C4-2B (cell line): Measurements from ENCODE around the gene NUP98.

Source experiments
- H3K27ac ChIP-seq: fragments of 450-650 bp; 2 replicates; pipeline ENCODE4 v1.5.1; 2017
- ZFX ChIP-seq: fragments of 450-650 bp; IDR thresholded peaks from 2 replicates; pipeline ENCODE4 v1.6.1; 2017
- TF ChIP-seq, protein P1 (sequence below): fragments of 450-650 bp; conservative IDR thresholded peaks from 2 replicates; pipeline ENCODE4 v1.5.1; 2017; ENCODE audit warnings: mild to moderate bottlenecking

The NUP98 gene

DNA sequence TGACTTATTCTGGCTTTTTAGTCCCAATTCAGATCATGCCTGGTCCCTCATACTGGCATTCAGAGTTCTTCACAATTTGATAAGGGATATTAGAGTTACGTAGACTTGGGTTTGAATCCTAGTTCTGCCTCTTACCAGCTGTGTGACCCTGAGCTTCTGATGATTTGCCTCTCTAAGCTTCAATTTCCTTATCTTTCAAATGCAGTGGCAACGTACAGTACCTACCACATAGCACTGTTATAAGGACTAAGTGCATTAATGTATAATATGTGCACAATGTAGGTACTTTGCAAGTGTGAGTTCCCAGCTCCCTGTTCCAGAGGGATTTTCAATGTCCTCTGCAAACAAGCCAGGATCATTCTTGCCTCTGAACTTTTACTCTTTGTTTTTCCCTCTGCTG, 36.1 kb upstream of the NUP98 start:
- TF ChIP-seq, protein P1, sequence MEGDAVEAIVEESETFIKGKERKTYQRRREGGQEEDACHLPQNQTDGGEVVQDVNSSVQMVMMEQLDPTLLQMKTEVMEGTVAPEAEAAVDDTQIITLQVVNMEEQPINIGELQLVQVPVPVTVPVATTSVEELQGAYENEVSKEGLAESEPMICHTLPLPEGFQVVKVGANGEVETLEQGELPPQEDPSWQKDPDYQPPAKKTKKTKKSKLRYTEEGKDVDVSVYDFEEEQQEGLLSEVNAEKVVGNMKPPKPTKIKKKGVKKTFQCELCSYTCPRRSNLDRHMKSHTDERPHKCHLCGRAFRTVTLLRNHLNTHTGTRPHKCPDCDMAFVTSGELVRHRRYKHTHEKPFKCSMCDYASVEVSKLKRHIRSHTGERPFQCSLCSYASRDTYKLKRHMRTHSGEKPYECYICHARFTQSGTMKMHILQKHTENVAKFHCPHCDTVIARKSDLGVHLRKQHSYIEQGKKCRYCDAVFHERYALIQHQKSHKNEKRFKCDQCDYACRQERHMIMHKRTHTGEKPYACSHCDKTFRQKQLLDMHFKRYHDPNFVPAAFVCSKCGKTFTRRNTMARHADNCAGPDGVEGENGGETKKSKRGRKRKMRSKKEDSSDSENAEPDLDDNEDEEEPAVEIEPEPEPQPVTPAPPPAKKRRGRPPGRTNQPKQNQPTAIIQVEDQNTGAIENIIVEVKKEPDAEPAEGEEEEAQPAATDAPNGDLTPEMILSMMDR: no peak
- TF ChIP-seq ZFX: no peak
- H3K27ac ChIP-seq: no peak overlapping the region

DNA sequence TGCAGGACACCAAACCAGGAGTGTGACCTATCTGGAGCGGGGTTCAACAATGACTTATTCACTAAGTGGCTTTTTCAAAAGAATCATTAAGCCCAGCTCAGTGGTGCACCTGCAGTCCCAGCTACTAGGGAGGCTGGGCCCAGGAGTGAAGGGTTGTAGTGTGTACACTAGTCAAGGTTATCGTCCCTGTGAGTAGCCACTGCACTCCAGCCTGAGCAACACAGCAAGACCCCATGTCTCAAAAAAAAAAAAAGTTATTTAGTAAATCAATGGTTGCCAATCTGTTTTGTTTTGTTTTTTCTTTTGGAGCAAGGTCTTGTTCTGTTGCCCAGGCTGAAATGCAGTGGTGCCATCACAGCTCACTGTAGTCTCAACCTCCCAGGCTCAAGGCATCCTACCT, 35.5 kb upstream of the NUP98 start:
- H3K27ac ChIP-seq: no peak overlapping the region
- no peak for TF ChIP-seq ZFX
- TF ChIP-seq, protein P1: no peak

DNA sequence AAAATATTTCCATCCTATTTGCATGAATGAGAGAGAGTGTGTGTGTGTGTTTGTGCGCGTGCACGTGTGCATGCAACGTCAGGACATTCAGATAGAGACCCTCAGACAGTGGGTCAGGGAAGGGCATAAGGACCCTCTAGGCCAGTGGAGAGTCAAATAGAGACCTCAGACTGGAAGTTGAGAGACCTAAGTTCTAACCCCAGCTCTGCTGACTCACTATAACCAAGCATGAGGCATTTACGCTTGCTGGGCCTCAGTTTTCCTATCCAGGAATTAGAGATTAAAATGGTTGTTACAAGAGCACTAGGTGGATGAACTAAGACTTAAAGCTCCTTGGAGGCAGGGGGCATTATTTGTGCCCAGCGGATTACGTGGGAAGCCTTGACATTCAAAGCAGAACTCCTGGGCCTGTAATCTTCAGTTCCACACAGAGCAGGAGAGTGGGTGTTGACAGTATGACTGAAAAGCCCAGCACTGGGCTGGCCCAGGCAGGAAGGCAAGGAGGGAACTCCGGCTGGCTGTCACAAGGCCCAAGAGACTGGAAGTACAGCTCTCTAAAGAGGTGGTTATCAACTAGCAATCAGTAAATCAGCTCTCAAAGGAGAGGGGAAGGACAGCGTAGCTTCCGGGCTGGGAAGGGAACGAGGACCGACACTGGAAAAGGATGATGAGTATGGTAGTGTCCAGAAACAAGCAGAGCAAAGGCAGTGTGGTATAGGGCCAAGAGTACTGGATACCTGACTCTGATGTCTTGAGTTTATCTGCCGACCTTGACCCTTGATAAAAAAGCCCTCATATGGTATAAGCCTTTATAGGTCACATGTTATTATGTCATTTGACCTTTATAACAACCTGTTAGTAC, 34.3 kb upstream of the NUP98 start:
- no peak overlapping the region for H3K27ac ChIP-seq

DNA sequence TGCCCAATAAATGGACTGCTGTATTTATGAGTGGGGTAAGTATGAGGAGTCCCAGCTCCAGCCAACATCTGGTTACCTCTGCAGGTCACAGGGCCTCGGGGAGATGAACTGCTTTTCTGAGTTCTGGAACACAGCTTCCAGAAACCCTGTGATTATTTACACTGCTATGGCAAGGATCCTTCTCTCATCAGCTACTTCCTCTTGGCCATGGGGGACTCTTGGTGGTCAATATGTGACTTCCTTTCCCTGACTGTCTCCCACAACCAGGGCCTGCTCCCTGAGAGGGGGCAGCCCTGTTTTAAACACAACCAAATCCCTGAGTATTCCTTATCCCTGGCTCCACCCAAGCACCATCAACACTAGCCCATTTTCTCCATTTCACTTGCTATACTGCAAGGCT, 33.4 kb upstream of the NUP98 start:
- no peak overlapping the region for H3K27ac ChIP-seq
- TF ChIP-seq ZFX: no peak
- TF ChIP-seq, protein P1: no peak

More for the DNA sequence above, 34.3 kb upstream of the NUP98 start:
- TF ChIP-seq, protein P1: no peak
- TF ChIP-seq ZFX: no peak

DNA sequence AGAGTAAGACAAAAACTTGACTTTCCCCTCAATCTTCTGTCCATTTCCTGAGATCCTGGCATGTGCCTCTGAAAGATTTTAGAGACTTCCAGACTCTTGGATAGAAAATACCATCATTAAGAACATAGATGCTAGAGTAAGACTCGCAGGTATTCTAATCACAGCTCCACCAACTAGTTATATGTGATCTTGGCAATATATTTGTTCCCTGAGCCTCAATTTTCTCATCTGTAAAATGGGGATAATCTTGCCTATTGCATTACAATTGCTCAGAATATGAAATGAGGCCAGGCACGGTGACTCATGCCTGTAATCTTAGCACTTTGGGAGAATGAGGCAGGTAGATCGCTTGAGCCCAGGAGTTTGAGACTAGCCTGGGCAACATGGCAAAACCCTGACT, 32.7 kb upstream of the NUP98 start:
- TF ChIP-seq, protein P1: no peak
- TF ChIP-seq ZFX: no peak

DNA sequence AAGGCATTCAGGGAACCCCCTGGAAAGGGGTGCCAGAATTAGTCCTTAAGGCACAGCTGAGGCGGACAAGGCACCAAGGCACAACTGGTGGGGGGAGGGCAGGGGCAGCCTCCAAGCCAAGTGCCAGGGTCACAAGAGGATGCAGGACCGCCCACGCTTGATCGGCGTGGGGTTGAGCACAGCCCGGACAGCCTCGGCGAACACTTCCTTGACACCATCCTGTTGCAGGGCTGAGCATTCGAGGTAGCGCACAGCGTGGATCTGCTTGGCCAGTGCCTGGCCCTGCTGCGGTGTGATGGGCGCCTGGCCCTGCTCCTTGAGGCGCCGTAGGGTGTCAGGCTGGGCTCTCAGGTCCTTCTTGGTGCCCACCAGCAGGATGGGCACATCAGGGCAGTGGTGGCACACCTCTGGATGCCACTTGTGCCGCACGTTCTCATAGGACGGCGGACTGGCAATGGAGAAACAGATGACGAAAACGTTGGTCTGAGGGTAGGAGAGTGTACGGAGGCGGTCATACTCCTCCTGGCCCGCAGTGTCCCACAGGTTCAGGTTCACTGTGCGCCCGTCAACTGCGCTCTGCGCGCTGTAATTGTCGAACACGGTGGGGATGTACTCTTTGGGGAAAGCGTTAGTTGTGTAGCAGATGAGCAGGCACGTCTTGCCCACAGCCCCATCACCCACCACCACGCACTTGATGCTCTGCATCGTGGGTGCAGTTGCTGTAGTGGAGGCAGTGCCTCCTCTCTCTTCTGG, 30.3 kb upstream of the NUP98 start:
- TF ChIP-seq ZFX: no peak
- TF ChIP-seq, protein P1: no peak
- no peak overlapping the region for H3K27ac ChIP-seq

More for the DNA sequence above, 32.7 kb upstream of the NUP98 start:
- H3K27ac ChIP-seq: no peak overlapping the region

DNA sequence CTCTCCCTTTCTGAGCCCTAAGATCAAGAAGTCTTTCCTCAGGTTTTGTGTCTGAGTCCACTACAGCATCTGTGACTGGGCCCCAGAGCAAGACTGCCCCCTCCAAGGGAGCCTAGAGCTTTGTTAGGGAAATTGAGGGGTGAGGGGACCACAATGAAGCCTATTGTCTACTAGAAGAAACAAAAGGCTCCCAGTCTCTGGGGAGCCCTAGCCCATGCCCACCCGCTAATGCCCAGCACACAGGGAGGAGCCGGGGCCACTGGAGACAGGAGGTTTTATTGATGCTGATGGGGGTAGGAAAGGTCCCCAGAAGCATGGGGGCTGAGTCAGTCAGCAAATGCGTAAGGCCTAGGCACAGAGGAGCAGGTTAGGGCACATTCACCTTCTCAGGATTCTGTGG, 29.4 kb upstream of the NUP98 start:
- no peak for TF ChIP-seq ZFX
- TF ChIP-seq, protein P1: no peak
- H3K27ac ChIP-seq: no peak overlapping the region
